HG02610 (cell line): ENCODE results near the gene RUVBL1.

ENCODE experiments used
- ATAC-seq: cut with Tn5 transposase; IDR thresholded peaks from one replicate; pipeline ENCODE4 v1.9.1; 2021; ENCODE audit warnings: mild to moderate bottlenecking, moderate library complexity; ENCODE audit not compliant: unreplicated experiment

RUVBL1 gene

DNA sequence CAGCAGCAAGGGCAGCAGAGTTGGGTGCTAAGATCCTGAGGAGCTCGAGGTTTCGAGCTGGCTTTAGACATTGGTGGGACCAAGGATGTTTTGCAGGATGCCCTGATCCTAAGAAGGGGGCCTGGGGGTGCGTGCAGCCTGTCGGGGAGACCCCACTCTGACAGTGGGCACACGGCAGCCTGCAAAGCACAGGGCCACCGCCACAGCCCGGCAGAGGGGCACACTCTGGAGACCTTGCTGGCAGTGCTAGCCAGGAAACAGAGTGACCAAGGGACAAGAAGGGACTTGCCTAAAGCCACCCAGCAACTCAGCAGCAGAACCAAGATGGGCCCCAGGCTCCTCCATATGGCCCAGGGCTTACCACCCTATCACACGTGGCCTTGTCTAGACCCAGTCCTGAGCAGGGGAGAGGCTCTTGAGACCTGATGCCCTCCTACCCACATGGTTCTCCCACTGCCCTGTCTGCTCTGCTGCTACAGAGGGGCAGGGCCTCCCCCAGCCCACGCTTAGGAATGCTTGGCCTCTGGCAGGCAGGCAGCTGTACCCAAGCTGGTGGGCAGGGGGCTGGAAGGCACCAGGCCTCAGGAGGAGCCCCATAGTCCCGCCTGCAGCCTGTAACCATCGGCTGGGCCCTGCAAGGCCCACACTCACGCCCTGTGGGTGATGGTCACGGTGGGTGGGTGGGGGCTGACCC is 52.6 kb downstream of the RUVBL1 start:
- no peak for ATAC-seq

DNA sequence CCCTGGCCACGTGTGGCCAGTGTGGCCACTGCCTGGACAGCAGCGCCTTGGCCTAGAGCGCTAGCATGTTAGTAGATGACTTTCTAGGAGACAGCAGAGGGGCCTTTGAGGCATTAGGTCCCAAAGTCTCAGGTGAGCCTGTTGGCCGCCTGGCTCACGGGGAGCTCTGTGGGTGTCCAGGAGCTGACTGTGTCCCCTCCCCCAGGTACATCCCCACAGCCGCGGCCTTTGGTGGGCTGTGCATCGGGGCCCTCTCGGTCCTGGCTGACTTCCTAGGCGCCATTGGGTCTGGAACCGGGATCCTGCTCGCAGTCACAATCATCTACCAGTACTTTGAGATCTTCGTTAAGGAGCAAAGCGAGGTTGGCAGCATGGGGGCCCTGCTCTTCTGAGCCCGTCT is 54.3 kb downstream of the RUVBL1 start:
- ATAC-seq = no peak

DNA sequence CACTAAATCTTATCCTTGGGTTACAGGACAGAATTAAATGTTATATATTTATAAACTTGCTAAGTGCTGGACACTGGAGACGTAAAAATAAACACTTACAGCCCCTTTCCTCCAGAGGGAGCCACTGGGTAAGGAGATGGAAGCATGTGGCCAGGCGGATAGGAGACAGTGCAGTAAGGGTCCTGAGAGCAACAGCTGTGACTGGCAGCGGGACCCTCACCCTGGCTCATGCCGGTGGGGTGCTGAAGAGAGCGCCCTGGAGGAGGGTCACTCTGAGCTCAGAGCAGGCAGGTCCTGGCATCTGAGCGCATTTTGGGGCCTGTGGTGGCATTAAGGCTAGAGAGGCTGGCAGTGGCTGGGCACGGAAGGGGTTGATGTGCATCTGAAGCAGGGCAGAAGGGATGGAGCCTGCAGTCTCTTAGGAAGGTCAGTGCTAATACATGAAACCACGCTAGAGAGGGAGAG is 55.4 kb downstream of the RUVBL1 start:
- ATAC-seq = no peak

DNA sequence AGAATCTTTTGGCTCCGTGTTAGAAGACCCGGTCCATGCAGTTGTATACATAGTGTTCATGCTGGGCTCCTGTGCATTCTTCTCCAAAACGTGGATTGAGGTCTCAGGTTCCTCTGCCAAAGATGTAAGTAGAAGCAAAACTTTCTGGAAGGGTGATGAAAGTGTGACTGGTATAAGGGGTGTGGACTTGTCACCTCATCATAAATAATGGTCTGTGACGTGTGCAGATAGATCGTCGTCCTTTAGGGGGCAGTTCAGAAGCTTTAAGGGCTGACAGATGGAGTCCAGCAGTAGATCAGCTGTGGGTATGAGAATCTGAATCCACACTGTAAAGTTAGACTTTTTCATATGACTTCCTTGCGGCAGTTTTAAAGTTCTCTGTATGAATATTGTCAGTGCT is 56.1 kb downstream of the RUVBL1 start:
- ATAC-seq = no peak

DNA sequence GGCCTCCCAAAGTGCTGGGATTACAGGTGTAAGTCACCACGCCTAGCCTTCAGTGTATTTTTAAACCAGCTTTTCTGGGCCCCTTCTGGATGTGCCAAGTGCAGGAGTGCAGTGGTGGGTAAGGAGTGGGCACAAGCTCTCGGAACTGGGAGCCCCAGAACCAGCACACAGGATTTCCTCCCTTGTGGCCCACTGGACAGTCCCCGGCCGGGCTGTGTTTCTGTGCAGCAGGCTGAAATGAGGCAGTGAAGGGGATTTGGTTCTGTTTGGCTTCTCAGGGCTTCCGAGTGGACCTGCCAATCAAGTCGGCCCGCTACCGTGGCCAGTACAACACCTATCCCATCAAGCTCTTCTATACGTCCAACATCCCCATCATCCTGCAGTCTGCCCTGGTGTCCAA is 56.9 kb downstream of the RUVBL1 start:
- ATAC-seq = no peak

DNA sequence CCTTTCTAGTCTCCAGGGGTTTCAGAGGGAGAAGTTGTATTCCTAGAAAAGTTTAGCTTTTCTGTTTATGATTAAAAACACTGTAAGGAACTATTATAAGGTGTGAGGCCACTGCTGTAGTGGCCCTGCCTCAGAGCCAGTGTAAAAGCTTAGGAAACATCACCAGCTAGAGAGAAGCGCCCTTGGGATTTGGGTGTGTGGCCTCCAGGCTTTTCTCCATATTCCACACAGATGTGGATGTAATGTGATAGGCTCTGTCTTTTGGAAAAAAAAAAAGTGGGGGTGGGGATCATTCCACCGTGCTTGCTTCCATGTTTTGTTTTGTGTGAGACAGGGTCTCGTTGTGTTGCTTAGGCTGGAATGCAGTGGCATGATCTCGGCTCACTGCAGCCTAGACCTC is 57.5 kb downstream of the RUVBL1 start:
- no peak for ATAC-seq

DNA sequence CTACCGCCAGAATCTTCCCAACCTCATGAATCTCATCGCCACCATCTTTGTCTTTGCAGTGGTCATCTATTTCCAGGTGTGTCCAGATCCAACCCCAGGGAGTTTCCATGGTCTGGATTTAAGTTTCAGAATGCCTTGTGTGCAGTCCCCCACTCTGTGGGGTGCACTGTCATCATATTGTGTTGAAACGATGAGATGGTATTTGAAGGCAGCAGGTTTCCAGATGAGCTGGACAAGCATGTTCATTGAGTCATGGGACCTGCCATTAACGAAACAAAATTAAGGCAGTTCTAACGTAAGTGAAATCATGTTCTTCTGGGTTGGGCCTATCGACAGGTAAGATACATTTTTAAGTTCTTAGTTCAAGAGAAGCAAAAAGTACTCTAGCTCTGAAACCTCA is 58.6 kb downstream of the RUVBL1 start:
- ATAC-seq = no peak

DNA sequence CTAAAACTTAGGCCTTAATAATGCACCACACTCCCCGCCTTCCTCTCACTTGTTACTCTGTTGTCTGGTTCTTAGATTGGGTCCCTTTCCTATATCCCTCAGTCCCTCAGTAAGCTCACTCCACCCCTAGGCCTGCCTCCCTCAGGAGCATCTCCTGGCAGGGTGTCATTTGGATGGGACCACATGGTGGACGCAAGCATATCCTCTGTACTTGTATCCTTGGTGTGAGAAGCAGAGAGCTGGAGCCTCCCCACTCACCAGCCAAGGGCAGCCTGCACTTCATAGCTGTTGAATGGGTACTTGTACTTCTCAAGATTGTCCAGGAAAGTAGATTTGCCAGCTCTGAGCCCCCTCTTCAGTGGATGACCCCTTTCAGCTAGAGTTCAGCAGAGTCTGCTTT is 59.7 kb downstream of the RUVBL1 start:
- no peak for ATAC-seq

DNA sequence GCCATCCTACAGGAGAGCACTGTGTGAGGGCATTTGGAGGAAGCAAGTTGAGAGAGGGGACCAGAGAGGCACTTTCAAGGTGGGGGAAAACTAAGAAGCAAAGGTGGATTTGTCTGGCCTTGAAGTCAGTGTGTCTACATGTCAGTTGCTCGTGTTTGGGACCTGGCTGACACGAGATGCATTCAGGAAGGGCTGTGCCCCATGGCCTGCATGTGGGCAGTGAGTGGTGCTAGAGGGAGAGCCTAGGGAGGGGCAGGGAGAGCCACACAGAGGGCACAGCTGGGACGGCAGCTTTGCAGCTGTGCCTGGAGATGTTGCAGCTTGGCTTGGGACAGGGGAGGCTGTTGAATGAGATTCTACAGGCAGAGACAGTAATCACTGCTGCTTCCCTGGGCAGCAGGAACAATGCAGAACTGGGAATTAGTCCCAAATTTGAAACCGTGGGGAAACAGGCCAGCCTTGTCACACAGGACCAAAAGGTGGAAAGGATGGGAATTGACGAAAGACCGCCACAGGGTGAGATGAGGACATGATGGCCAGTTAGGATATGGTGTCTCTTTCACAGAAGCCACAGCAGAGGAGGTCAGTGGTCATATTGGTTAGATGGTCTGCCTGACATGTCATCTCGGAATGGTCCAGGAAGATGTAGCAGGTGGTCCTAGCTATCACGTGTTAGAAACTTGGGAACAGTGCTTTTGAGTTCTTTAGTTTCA is 61.4 kb downstream of the RUVBL1 start:
- ATAC-seq = no peak

DNA sequence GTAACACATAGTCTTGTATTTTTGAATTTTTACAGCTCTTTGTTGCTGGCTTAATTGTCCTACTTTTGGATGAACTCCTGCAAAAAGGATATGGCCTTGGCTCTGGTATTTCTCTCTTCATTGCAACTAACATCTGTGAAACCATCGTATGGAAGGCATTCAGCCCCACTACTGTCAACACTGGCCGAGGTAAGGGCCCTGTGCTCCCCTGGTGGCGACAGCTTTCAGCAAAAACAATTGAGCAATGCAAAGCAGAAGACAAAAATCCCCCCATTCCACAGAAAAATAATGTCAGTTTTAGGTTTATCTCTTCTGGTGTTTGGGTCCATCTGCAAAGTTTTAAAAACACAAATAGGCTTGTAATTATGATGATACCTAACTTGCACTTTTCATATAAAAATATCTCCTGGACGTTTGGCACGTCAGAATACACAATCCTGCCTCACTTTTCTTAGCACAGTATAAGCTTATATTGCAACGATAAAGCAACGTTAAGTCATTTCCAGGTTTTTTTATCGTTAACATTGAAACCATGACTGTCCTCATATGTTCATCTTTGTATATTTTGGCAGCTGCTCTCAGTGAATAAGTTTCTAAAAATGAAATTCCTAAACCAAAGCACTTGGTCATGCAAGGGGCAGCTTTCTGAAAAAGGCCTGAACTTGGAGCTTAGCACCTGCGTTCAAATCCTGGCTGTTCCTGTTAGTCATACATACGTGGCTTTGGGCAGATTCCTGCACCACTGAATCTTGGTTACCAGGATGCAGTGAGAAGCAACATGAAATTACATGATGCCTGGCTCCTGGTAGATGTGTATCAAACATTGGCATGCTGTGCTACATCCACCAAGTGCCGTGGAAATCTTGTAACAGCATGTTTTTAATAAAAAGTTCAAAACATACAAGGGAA is 62.9 kb downstream of the RUVBL1 start:
- no peak for ATAC-seq

DNA sequence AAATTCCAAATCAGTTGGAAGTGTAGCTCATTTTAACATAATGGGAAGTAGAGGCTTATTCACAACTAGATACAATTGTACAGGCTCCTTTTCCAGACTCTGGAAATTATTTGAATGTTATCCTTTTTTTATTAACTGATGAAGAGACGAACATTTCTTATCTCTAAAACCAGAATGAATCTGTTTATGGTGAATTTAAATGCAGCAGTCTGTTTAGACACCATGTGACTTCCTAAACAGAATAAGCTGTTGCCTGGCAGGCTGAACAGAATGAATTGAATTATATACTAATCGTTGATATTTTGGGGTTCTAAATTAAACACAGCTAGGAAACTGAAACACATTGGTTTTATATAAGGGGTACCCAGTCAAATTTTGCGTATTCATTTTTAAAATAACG is 67.4 kb downstream of the RUVBL1 start:
- no peak for ATAC-seq

DNA sequence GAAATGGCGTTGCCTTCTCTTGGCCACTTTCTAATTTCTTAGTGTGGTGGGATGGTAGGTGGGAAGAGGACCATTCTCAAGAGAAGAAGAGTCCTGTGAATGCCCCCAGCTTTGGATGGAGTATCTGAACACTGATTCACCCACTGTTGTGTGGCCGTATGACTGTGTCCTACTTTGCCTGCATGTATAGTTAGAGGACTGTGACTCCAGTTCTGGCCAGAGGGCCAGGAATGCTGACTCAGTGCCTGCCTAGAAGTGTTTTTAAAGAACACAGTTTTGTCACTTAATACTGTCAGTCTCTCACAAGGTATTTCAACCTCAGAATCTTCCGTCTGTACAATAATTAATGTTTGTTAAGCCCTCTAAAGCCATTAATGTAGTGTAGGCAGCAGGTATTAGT is 69.2 kb downstream of the RUVBL1 start:
- ATAC-seq = no peak

DNA sequence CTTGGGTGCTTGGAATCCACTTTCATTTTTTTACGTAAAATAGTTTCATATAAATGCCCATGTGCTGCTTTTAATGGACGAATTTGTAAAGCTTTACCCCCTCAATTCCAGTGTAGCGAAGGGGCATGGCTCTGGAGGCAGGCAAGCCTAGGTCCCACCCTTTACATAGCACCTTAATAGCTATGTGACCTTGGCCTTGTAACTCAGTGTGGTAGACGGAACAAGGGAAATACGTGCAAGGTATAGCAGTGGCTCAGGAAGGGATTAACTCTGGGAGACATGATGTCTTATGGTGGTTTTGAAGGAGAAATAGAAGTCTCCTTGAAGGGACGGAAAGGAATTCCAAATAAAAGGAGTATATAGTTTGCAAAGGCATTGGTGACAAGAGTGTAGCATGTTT is 70.0 kb downstream of the RUVBL1 start:
- ATAC-seq = no peak

DNA sequence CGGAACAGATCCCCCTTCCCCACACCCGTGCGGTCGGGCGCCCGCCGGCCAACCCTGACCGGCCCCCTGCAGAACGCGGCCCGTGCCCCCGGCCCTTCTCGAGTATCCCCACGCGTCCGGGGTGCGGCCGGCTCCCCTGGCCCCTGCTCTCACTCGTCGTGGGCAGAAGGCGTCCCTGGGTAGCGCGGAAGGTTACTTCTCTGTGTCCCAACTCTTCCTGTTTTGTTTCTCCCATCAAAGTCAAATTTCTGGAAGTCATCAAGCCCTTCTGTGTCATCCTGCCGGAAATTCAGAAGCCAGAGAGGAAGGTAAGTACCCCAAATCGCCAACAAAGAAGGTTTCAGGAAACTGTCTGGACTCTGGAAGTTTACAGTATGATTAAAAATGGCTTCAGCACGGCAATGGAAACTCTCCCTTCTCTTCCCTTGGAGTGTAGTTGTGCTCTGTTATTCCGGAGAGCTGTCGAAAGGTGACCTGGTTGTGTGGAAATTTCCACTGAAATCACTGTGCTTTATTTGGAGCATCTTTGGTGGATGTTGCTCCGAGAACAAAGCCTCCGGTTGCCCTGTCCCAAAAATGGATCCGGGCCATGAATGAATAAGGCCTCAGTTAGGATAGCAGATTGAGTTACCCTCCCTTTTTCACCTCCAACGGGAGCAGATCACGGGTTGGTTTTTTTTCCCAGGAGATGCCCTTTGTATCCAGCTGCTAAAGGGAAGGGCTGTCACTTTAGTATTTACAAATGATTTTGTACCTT is 70.8 kb downstream of the RUVBL1 start:
- no peak for ATAC-seq

DNA sequence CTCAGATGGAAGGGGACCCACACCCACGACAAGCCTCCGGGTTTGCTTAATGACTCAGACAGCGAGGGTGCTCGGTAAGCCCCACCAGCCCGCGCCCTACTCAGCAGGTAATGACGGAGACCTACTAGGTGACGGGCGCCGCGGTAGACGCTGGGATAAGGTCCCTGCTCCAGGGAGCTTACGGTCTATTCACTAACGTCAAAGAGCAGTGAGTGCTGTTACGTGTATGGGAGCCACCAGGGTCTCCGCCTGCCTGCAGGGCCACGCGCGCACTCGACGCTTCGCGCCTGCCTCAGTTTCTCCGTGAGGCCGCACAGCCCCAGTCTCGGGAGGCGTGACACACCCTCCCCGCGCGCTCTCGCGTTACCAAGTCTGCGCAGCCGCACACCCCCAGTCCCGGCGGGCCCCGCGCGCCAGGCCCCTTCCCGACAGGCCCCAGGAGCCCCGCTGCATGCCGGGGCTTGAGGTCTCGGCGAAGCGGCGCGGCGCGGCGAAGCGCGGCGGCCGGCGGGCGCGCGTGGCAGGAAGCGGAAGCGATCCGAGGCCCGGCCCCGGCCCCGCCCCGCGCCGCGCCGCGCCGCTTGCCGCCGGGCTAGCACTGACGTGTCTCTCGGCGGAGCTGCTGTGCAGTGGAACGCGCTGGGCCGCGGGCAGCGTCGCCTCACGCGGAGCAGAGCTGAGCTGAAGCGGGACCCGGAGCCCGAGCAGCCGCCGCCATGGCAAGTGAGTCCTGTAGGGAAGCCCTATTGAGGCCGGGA is 71.6 kb downstream of the RUVBL1 start, which contains the start of gene SEC61A1:
SEC61A1 (plus strand) TSS at position 601 of the 758 bp plus-strand sequence; CDS start at position 717, 116 bp downstream.
- peak; percentile 93 for ATAC-seq

DNA sequence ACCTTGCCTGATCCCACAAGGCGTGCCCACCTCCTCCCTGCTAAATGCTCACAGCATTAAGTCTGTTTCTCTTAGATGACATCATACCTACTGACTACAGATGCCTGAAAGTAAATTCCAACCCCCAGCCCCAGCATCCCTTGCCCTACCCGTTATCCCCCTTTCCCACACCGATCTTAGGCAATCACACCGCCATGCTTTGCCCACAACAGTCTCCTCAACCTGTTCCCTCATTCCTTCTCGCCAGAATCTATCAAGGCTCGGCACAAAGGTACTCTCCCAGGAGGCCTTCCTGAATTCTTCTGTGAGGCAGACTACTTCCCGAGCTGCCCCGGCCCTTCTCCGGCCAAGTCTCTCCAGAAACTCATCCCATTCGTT is 72.2 kb downstream of the RUVBL1 start:
- no peak for ATAC-seq

DNA sequence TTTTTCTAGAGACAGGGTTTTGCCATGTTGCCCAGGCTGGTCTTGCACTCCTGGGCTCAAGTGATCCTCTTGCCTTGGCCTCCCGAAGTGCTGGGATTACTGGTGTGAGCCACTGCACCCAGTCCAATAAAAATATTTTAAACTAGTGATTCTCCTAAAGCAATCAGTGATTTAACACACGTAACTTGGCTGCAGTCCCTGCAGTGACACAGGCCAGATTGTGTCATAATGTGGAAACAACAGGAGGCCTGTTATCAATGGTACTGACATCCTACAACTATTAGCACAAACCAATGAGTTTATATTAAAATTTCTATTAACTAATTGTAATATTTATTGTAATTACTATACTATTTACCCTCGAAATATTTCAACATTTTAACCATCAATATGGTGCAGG is 73.0 kb downstream of the RUVBL1 start:
- no peak for ATAC-seq

DNA sequence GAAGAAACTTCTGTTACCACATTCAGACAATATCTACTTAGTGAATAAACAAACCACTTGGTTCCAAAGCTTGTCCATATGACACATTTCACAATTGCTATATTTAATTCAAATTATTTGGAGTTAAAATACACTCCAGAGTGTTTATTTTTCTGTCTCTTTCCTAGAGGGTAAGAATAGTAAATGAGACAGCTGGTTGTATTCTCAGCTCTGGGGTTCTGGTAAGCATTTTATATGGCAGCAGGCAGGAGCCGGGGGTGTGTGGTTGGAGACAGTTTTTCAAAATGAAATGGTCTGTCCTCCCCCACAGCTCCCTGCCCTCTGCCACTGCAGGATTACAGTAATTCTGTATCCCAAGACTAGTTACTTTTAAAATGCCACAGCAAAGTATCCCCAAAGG is 82.3 kb downstream of the RUVBL1 start:
- no peak for ATAC-seq

DNA sequence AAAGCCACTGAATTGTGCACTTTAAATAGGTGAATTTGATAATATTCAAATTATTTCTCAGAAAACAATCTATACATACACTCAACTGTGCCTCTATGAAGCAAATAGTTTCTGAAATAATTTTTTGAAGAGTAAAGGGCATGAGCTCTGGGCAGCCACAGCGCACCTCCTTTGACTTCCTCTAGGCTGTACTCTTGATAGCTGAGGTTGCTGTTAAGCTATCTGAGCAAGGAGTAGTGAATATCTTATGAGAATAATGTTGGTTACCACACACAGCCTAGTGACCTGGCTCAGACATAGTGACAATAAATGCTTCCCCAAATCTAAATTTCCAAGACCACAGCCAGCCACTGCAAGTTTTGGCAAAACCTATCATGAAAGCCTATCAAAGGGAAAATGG is 83.0 kb downstream of the RUVBL1 start:
- no peak for ATAC-seq

DNA sequence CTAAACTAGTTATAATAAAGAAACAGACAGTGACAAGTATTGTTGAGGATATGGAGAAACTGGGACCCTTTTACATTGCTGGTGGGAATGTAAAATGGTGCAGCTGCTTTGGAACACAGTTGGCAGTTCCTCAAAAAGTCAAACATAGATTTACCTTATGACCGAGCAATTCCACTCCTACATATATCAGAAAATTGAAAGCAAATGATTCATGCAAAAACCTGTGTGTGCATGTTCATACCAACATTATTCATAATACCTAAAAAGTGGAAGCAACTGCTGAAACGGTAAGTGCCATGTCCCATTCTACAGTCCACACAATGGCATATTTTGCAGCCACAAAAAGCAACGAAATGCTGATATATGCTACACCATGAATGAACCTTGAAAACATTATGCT is 83.6 kb downstream of the RUVBL1 start:
- ATAC-seq = no peak
